HepG2 (cell line): ENCODE data around the gene XCL2. TPM values are rescaled to one million over a fixed set of nuclear protein-coding genes. Genes with fewer than 3 reads are reported as not detected.

Source experiments
- ARHGAP35 ChIP-seq: sonication (generic); formaldehyde crosslinking; IDR thresholded peaks from 2 replicates; pipeline ENCODE4 v1.9.0; 2022; ENCODE audit warnings: mild to moderate bottlenecking, inconsistent platforms, moderate library complexity, missing genetic modification reagents, borderline replicate concordance
- CEBPG ChIP-seq: IDR thresholded peaks from 2 replicates; pipeline ENCODE4 v1.6.1; 2016
- HDAC2 ChIP-seq: sonication (generic); formaldehyde crosslinking; IDR thresholded peaks from 2 replicates; pipeline ENCODE4 v1.4.0; 2020; ENCODE audit warnings: missing genetic modification reagents
- MIXL1 ChIP-seq: IDR thresholded peaks from 2 replicates; pipeline ENCODE4 v1.6.1; 2016
- NONO ChIP-seq, 2 experiments: fragments of 450-650 bp in 1 of 2; sonication (generic) in 1 of 2; formaldehyde crosslinking in 1 of 2; IDR thresholded peaks in 1 of 2; conservative IDR thresholded peaks in 1 of 2; 2 replicates each; pipeline versions ENCODE4 v1.6.1 to v1.8.0; 2017 to 2022; ENCODE audit warnings: mild to moderate bottlenecking in 1 of 2, missing genetic modification reagents in 1 of 2, moderate library complexity in 1 of 2
- SCMH1 ChIP-seq: sonication (generic); formaldehyde crosslinking; IDR thresholded peaks from 2 replicates; pipeline ENCODE4 v1.9.0; 2021; ENCODE audit warnings: missing genetic modification reagents, mild to moderate bottlenecking, borderline replicate concordance
- THRA ChIP-seq: sonication (generic); formaldehyde crosslinking; IDR thresholded peaks from 2 replicates; pipeline ENCODE4 v1.4.0; 2020; ENCODE audit warnings: missing genetic modification reagents, borderline replicate concordance
- ZNF333 ChIP-seq: sonication (generic); formaldehyde crosslinking; IDR thresholded peaks from 2 replicates; pipeline ENCODE4 v1.4.0; 2020; ENCODE audit warnings: mild to moderate bottlenecking, missing genetic modification reagents, borderline replicate concordance
- ZNF597 ChIP-seq: sonication (generic); formaldehyde crosslinking; IDR thresholded peaks from 2 replicates; pipeline ENCODE4 v1.5.0; 2020; ENCODE audit warnings: missing genetic modification reagents
- ZNF777 ChIP-seq: sonication (generic); formaldehyde crosslinking; IDR thresholded peaks from 2 replicates; pipeline ENCODE4 v1.4.0; 2020; ENCODE audit warnings: missing genetic modification reagents
- polyA plus RNA-seq, 8 experiments: library from polyadenylated mRNA; depleted of rRNA in 3 of 8; stranded (reverse) in 7 of 8; unstranded in 1 of 8; fragments of >200 nt; fragmentation: Illumina TruSeq in 4 of 8; extraction: Trizol in 4 of 8; gene quantifications; 2 replicates each; pipeline versions ENCODE4 v1.2.1 to v1.2.3, GENCODE V29; 2011 to 2016; ENCODE audit warnings: low read depth in 4 of 8, missing spikeins in 1 of 8, mixed read lengths in 1 of 8; ENCODE audit not compliant: insufficient read depth in 1 of 8
- total RNA-seq, 5 experiments: library from RNA; depleted of rRNA; stranded (reverse); fragments of >200 nt; fragmentation: Illumina TruSeq; extraction: Trizol; gene quantifications; 2 replicates each; pipeline ENCODE4 v1.2.3, GENCODE V29; 2016; ENCODE audit warnings: low read depth in 1 of 5
- TF ChIP-seq, protein P1 (sequence below): sonication (generic); formaldehyde crosslinking; IDR thresholded peaks from 2 replicates; pipeline ENCODE4 v1.8.0; 2022; ENCODE audit warnings: mild to moderate bottlenecking, missing genetic modification reagents; ENCODE audit not compliant: insufficient replicate concordance
- TF ChIP-seq, protein P2 (sequence below): IDR thresholded peaks from 2 replicates; pipeline ENCODE4 v1.4.0; 2020; ENCODE audit warnings: mild to moderate bottlenecking, missing genetic modification reagents
- TF ChIP-seq, protein P3 (sequence below): sonication (generic); formaldehyde crosslinking; IDR thresholded peaks from 2 replicates; pipeline ENCODE4 v1.5.1; 2020; ENCODE audit warnings: mild to moderate bottlenecking, missing genetic modification reagents, moderate library complexity
- TF ChIP-seq, protein P4 (sequence below): IDR thresholded peaks from 2 replicates; pipeline ENCODE4 v1.6.1; 2016; ENCODE audit warnings: low read depth

XCL2 gene
- total and polyA plus RNA-seq, 2 of the 13 experiments (the other 11 are each of a cell fraction or from before 2014, with no cell fraction given) = 0.50 TPM; not detected in 1

DNA sequence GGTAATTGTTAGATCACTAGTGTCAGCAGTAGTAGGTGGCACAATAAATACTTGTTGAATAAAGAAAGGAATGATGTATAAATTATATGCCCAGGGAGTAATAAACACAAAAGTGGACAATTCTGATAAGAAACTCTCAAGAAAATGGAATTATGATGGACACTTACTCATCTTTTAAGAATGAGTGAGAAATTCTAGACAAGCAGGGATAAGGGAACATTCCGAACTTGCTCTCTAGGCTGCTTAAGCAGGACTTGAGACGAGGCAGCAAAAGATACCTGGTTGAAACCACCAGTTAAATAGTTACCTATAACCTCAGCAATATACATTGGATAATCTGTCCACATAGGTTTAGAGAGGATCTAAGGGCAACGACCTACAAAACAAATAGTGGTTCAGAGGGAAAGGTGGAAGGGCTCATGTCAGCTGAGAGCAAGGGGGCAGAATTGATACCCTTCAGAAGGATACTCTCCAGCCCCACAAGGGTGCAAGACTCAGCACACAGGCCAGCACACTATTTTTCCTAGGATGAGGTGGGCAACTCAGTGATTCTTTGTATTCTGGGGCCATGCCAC is 46.3 kb downstream of the XCL2 start (continued):
- no peak for TF ChIP-seq ZNF597
- TF ChIP-seq ZNF777 = no peak
- TF ChIP-seq, protein P1, sequence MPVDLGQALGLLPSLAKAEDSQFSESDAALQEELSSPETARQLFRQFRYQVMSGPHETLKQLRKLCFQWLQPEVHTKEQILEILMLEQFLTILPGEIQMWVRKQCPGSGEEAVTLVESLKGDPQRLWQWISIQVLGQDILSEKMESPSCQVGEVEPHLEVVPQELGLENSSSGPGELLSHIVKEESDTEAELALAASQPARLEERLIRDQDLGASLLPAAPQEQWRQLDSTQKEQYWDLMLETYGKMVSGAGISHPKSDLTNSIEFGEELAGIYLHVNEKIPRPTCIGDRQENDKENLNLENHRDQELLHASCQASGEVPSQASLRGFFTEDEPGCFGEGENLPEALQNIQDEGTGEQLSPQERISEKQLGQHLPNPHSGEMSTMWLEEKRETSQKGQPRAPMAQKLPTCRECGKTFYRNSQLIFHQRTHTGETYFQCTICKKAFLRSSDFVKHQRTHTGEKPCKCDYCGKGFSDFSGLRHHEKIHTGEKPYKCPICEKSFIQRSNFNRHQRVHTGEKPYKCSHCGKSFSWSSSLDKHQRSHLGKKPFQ (CRISPR knock-in tag) = no peak
- TF ChIP-seq ARHGAP35 (CRISPR knock-in tag) = no peak
- peak; percentile 88 for TF ChIP-seq HDAC2
- no peak for TF ChIP-seq ZNF333 (CRISPR knock-in tag)
- no peak for TF ChIP-seq SCMH1
- TF ChIP-seq, protein P2, sequence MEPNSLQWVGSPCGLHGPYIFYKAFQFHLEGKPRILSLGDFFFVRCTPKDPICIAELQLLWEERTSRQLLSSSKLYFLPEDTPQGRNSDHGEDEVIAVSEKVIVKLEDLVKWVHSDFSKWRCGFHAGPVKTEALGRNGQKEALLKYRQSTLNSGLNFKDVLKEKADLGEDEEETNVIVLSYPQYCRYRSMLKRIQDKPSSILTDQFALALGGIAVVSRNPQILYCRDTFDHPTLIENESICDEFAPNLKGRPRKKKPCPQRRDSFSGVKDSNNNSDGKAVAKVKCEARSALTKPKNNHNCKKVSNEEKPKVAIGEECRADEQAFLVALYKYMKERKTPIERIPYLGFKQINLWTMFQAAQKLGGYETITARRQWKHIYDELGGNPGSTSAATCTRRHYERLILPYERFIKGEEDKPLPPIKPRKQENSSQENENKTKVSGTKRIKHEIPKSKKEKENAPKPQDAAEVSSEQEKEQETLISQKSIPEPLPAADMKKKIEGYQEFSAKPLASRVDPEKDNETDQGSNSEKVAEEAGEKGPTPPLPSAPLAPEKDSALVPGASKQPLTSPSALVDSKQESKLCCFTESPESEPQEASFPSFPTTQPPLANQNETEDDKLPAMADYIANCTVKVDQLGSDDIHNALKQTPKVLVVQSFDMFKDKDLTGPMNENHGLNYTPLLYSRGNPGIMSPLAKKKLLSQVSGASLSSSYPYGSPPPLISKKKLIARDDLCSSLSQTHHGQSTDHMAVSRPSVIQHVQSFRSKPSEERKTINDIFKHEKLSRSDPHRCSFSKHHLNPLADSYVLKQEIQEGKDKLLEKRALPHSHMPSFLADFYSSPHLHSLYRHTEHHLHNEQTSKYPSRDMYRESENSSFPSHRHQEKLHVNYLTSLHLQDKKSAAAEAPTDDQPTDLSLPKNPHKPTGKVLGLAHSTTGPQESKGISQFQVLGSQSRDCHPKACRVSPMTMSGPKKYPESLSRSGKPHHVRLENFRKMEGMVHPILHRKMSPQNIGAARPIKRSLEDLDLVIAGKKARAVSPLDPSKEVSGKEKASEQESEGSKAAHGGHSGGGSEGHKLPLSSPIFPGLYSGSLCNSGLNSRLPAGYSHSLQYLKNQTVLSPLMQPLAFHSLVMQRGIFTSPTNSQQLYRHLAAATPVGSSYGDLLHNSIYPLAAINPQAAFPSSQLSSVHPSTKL = peak; percentile 88
- TF ChIP-seq CEBPG = peak; percentile 52; the same call in 1 of the 2 replicates
- TF ChIP-seq NONO (IDR thresholded peaks at IDR 0.05) = no peak
- 0 out of 2 replicates have a peak, but pooled peaks have one; percentile 28 for TF ChIP-seq NONO (CRISPR knock-in tag; conservative IDR thresholded peaks at IDR 0.05)
- TF ChIP-seq, protein P3, sequence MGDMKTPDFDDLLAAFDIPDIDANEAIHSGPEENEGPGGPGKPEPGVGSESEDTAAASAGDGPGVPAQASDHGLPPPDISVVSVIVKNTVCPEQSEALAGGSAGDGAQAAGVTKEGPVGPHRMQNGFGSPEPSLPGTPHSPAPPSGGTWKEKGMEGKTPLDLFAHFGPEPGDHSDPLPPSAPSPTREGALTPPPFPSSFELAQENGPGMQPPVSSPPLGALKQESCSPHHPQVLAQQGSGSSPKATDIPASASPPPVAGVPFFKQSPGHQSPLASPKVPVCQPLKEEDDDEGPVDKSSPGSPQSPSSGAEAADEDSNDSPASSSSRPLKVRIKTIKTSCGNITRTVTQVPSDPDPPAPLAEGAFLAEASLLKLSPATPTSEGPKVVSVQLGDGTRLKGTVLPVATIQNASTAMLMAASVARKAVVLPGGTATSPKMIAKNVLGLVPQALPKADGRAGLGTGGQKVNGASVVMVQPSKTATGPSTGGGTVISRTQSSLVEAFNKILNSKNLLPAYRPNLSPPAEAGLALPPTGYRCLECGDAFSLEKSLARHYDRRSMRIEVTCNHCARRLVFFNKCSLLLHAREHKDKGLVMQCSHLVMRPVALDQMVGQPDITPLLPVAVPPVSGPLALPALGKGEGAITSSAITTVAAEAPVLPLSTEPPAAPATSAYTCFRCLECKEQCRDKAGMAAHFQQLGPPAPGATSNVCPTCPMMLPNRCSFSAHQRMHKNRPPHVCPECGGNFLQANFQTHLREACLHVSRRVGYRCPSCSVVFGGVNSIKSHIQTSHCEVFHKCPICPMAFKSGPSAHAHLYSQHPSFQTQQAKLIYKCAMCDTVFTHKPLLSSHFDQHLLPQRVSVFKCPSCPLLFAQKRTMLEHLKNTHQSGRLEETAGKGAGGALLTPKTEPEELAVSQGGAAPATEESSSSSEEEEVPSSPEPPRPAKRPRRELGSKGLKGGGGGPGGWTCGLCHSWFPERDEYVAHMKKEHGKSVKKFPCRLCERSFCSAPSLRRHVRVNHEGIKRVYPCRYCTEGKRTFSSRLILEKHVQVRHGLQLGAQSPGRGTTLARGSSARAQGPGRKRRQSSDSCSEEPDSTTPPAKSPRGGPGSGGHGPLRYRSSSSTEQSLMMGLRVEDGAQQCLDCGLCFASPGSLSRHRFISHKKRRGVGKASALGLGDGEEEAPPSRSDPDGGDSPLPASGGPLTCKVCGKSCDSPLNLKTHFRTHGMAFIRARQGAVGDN (CRISPR knock-in tag) = no peak
- TF ChIP-seq, protein P4, sequence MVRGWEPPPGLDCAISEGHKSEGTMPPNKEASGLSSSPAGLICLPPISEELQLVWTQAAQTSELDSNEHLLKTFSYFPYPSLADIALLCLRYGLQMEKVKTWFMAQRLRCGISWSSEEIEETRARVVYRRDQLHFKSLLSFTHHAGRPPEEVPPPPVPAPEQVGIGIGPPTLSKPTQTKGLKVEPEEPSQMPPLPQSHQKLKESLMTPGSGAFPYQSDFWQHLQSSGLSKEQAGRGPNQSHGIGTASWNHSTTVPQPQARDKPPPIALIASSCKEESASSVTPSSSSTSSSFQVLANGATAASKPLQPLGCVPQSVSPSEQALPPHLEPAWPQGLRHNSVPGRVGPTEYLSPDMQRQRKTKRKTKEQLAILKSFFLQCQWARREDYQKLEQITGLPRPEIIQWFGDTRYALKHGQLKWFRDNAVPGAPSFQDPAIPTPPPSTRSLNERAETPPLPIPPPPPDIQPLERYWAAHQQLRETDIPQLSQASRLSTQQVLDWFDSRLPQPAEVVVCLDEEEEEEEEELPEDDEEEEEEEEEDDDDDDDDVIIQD (CRISPR knock-in tag) = peak; percentile 95
- TF ChIP-seq MIXL1 (CRISPR knock-in tag) = peak; percentile 46; the same call in 1 of the 2 replicates
- TF ChIP-seq THRA (CRISPR knock-in tag) = peak; percentile 54; the same call in 1 of the 2 replicates
